Ramos (cell line): Measurements from ENCODE around the gene ZDHHC5.
"Not testable (repeated sequence)": the region's sequence is repeated elsewhere in the genome, so short reads cannot be mapped to it uniquely, and the experiment has no call there.

Source experiments
- in situ Hi-C: fragments of 300-500 bp; cut with MboI; formaldehyde crosslinking; loops from one replicate; pipeline ENCODE4 v1.14.3; 2022; ENCODE audit warnings: low sequenced_read_pairs; ENCODE audit not compliant: unreplicated experiment

The ZDHHC5 gene

GRCh38 chr11:57663975-57664374, 3.9 kb upstream of the ZDHHC5 start:
- in situ Hi-C loops = no loop called here

- in situ Hi-C loops = no loop called here
These were observed 688 bp upstream of the ZDHHC5 start for GRCh38 chr11:57667117-57667735.

GRCh38 chr11:57668434-57668782, 494 bp downstream of the ZDHHC5 start:
- in situ Hi-C loops = no loop called here

- in situ Hi-C loops = no loop called here
These were observed 6.3 kb downstream of the ZDHHC5 start for GRCh38 chr11:57674251-57674650.

GRCh38 chr11:57675176-57675941, 7.4 kb downstream of the ZDHHC5 start:
- in situ Hi-C loops = no loop called here

- in situ Hi-C loops = no loop called here
These were observed 11.5 kb downstream of the ZDHHC5 start for GRCh38 chr11:57679396-57679795.

- in situ Hi-C loops = no loop called here
These were observed 12.6 kb downstream of the ZDHHC5 start for GRCh38 chr11:57680552-57680874.

- in situ Hi-C loops = no loop called here
These were observed 13.3 kb downstream of the ZDHHC5 start for GRCh38 chr11:57681168-57681567.

- in situ Hi-C loops = not testable (repeated sequence)
These were observed 22.6 kb downstream of the ZDHHC5 start for GRCh38 chr11:57690474-57690873.

- in situ Hi-C loops = no loop called here
These were observed 31.0 kb downstream of the ZDHHC5 start for GRCh38 chr11:57698843-57699365.

- in situ Hi-C loops = no loop called here
These were observed 31.9 kb downstream of the ZDHHC5 start for GRCh38 chr11:57699813-57700212.

- in situ Hi-C loops = no loop called here
These were observed 32.5 kb downstream of the ZDHHC5 start for GRCh38 chr11:57700425-57700824.

GRCh38 chr11:57703341-57703740, 35.4 kb downstream of the ZDHHC5 start:
- in situ Hi-C loops = no loop called here

GRCh38 chr11:57704932-57705331, 37.0 kb downstream of the ZDHHC5 start:
- in situ Hi-C loops = no loop called here

- in situ Hi-C loops = not testable (repeated sequence)
These were observed 37.5 kb downstream of the ZDHHC5 start for GRCh38 chr11:57705432-57705831.

GRCh38 chr11:57709802-57710367, 42.0 kb downstream of the ZDHHC5 start:
- in situ Hi-C loops = no loop called here

- in situ Hi-C loops = no loop called here
These were observed 43.7 kb downstream of the ZDHHC5 start, which contains the start of gene MED19 for GRCh38 chr11:57711414-57712255. Gene MED19 (minus strand): TSS chr11:57712215. CDS start chr11:57712179, 36 bp downstream.

- in situ Hi-C loops = no loop called here
These were observed 44.6 kb downstream of the ZDHHC5 start, which contains the start of gene TMX2 for GRCh38 chr11:57712256-57713150. Gene TMX2 (plus strand): TSS chr11:57712593. CDS start chr11:57712619, 26 bp downstream.

GRCh38 chr11:57713835-57714234, 45.9 kb downstream of the ZDHHC5 start:
- in situ Hi-C loops = no loop called here
